PC-9 (cell line): Measurements from ENCODE around the gene SHISAL1. TPM values are rescaled to one million over a fixed set of nuclear protein-coding genes. Genes with fewer than 3 reads are reported as not detected.

ENCODE experiments used
- BruUV-seq: library from RNA; stranded (reverse); fragments of 400-500 nt; replicated peaks from 2 replicates; lab custom pipeline; 2021; lab: Mats Ljungman, UMichigan
- CTCF ChIA-PET: fragments of 300-600 bp; sonication (Branson Sonifier 250); formaldehyde crosslinking; loops from one replicate; lab custom pipeline; 2022; ENCODE audit warnings: antibody characterized with exemption; lab: Charles Lee
- POLR2A ChIA-PET: fragments of 300-600 bp; sonication (Branson Sonifier 250); formaldehyde crosslinking; loops from one replicate; lab custom pipeline; 2022; ENCODE audit warnings: antibody characterized with exemption; ENCODE audit not compliant: unreplicated experiment; lab: Charles Lee
- DNase-seq, 2 experiments: peaks; one replicate each; pipeline versions ENCODE4 v3.0.0 to v3.0.0-alpha.2; 2015 to 2022; ENCODE audit warnings: mixed read lengths in 1 of 2
- H2AFZ ChIP-seq: fragments of 200-600 bp; sonication (generic); 2 replicates; pipeline ENCODE4 v1.8.1; 2017; ENCODE audit warnings: antibody characterized with exemption
- H3F3A ChIP-seq: fragments of 200-600 bp; sonication (generic); 2 replicates; pipeline ENCODE4 v1.8.1; 2017; ENCODE audit warnings: antibody characterized with exemption, mild to moderate bottlenecking, low read depth; ENCODE audit not compliant: insufficient read depth
- H3K27ac ChIP-seq: fragments of 200-600 bp; sonication (generic); 2 replicates; pipeline ENCODE4 v1.6.1; 2016; ENCODE audit warnings: mixed run types
- H3K27me3 ChIP-seq: fragments of 200-600 bp; sonication (generic); 2 replicates; pipeline ENCODE4 v1.6.1; 2016; ENCODE audit warnings: low read depth, mixed run types; ENCODE audit not compliant: insufficient read depth
- H3K36me3 ChIP-seq: fragments of 200-600 bp; sonication (generic); 2 replicates; pipeline ENCODE4 v1.6.1; 2016; ENCODE audit warnings: low read depth, mixed run types
- H3K4me1 ChIP-seq: fragments of 200-600 bp; sonication (generic); replicated peaks from 2 replicates; pipeline ENCODE4 v1.6.1; 2016; ENCODE audit warnings: mixed run types; ENCODE audit not compliant: insufficient read depth
- H3K4me2 ChIP-seq: fragments of 200-600 bp; sonication (generic); 2 replicates; pipeline ENCODE4 v1.6.1; 2017; ENCODE audit warnings: mixed run types
- H3K4me3 ChIP-seq: fragments of 200-600 bp; sonication (generic); 2 replicates; pipeline ENCODE4 v1.6.1; 2016; ENCODE audit warnings: mixed run types
- H3K79me2 ChIP-seq: fragments of 200-600 bp; sonication (generic); 2 replicates; pipeline ENCODE4 v1.6.1; 2017; ENCODE audit warnings: low read depth, mixed run types
- H3K9me2 ChIP-seq: fragments of 200-600 bp; sonication (generic); 2 replicates; pipeline ENCODE4 v1.8.1; 2017; ENCODE audit warnings: mild to moderate bottlenecking; ENCODE audit not compliant: insufficient read depth
- H3K9me3 ChIP-seq: fragments of 200-600 bp; sonication (generic); 2 replicates; pipeline ENCODE4 v1.8.1; 2016; ENCODE audit warnings: low read depth; ENCODE audit not compliant: insufficient read depth
- H4K20me1 ChIP-seq: fragments of 200-600 bp; sonication (generic); 2 replicates; pipeline ENCODE4 v1.8.1; 2017; ENCODE audit not compliant: insufficient read depth
- EZH2 ChIP-seq: fragments of 200-600 bp; sonication (generic); IDR thresholded peaks from 2 replicates; pipeline ENCODE4 v1.8.0; 2017; ENCODE audit warnings: antibody characterized with exemption, low read depth
- intact Hi-C: fragments of 100-400 bp; cut with micrococcal nuclease; formaldehyde crosslinking; loops from one replicate; pipeline ENCODE4 v1.10.0; 2022; ENCODE audit not compliant: unreplicated experiment
- total RNA-seq: library from RNA; stranded (reverse); gene quantifications from 2 replicates; pipeline ENCODE4 v1.2.3, GENCODE V29; 2021
- TF ChIP-seq, protein P1 (sequence below): fragments of 200-600 bp; sonication (generic); conservative IDR thresholded peaks from 2 replicates; pipeline ENCODE4 v1.6.1; 2017; ENCODE audit warnings: mixed run types, antibody characterized with exemption, mild to moderate bottlenecking, moderate library complexity

Gene SHISAL1
- total RNA-seq, 1 experiment from 2014 or later, result 0.94 TPM

DNA sequence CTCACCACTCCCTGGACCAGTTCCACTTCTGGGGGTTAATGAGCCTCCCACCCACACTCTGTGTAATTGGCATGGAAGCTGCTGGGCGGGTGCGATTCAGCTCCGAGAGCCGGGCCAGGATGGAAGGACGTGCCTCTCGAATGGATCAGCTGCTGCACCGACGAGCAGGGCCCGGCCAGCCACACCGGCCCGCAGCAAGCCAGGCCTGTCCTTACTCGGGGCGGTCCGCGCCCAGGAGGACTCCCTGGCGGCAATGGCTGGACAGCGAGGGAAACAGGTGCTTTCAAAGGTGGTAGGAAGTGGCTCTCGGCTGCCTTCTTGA, 4.3 kb upstream of the SHISAL1 start:
- H3K27ac ChIP-seq, result no peak overlapping the region
- ChIA-PET CTCF (interaction anchor here (0.6 kb wide), 1 partner anchor 10 kb away, joined by 4 read pairs; no protein-coding TSS in a partner anchor), POLR2A (no interaction called here)
- no peaks in the 10 kb centered on the region for H3K9me2 ChIP-seq
- H3K79me2 ChIP-seq, result no peaks in the 10 kb centered on the region
- H3K4me1 ChIP-seq, result peaks cover 9% of the 10 kb centered on the region; the same call in 1 of the 2 replicates
- no peak overlapping the region for H3K4me2 ChIP-seq
- no peaks in the 10 kb centered on the region for H4K20me1 ChIP-seq
- H3K4me3 ChIP-seq, result no peak overlapping the region
- no peak for TF ChIP-seq EZH2
- TF ChIP-seq, protein P1, sequence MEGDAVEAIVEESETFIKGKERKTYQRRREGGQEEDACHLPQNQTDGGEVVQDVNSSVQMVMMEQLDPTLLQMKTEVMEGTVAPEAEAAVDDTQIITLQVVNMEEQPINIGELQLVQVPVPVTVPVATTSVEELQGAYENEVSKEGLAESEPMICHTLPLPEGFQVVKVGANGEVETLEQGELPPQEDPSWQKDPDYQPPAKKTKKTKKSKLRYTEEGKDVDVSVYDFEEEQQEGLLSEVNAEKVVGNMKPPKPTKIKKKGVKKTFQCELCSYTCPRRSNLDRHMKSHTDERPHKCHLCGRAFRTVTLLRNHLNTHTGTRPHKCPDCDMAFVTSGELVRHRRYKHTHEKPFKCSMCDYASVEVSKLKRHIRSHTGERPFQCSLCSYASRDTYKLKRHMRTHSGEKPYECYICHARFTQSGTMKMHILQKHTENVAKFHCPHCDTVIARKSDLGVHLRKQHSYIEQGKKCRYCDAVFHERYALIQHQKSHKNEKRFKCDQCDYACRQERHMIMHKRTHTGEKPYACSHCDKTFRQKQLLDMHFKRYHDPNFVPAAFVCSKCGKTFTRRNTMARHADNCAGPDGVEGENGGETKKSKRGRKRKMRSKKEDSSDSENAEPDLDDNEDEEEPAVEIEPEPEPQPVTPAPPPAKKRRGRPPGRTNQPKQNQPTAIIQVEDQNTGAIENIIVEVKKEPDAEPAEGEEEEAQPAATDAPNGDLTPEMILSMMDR, result no peak
- H2AFZ ChIP-seq, result no peak overlapping the region
- H3K36me3 ChIP-seq, result no peaks in the 10 kb centered on the region
- H3K27me3 ChIP-seq, result no peaks in the 10 kb centered on the region
- DNase-seq, result no peak
- H3K9me3 ChIP-seq, result no peaks in the 10 kb centered on the region
- no TSS peak for BruUV-seq
- intact Hi-C loops, result no loop called here
- no peaks in the 10 kb centered on the region for H3F3A ChIP-seq

DNA sequence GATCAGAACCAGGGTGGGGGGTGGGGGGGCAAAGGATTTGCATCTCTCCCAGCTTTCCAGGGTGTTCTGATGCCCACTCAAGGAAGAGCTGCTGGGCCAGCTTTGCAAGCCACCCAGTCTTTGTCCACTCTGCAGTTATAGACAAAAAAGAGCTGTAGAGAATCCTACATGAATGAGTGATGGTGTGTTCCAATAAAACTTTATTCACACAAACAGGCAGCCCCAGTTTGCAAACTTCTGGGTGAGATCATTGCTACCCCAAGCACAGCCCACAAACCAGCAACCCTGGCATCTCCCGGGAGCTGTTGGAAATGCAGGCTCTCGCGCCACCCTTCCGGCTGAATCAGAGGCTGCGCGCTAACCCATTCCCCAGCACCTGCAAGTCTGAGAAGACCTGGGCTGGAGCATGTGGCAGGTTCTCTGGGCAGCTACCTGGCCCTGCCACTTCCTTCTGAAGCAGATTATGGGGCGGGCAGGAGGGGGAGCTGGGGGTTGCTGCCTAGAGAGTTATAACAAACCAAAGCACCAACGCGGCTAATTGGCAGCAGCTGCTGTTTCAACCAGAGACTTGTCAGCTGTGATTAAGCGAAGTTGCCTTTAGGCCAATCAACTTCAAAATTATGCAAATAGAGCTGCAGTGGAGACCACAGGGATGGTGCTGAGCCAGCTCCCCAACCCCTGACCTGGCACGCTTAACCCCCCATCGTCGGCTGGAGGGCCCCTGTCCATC, 3.8 kb upstream of the SHISAL1 start:
- H3K4me1 ChIP-seq, result peaks cover 9% of the 10 kb centered on the region; the same call in 1 of the 2 replicates
- H2AFZ ChIP-seq, result no peak overlapping the region
- H3K9me3 ChIP-seq, result no peaks in the 10 kb centered on the region
- H3K4me3 ChIP-seq, result no peak overlapping the region
- no peak overlapping the region for H3K27ac ChIP-seq
- no peaks in the 10 kb centered on the region for H4K20me1 ChIP-seq
- TF ChIP-seq EZH2, result no peak
- TF ChIP-seq, protein P1, result no peak
- DNase-seq, result no peak
- CTCF ChIA-PET, result interaction anchor here (0.6 kb wide), 1 partner anchor 11 kb away, joined by 4 read pairs; no protein-coding TSS in a partner anchor
- H3K27me3 ChIP-seq, result no peaks in the 10 kb centered on the region
- H3K36me3 ChIP-seq, result no peaks in the 10 kb centered on the region
- no peaks in the 10 kb centered on the region for H3K9me2 ChIP-seq
- no peak overlapping the region for H3K4me2 ChIP-seq
- POLR2A ChIA-PET, result interaction anchor here (0.7 kb wide), 1 partner anchor 121 kb away, joined by 4 read pairs; no protein-coding TSS in a partner anchor
- BruUV-seq, result no TSS peak
- no peaks in the 10 kb centered on the region for H3F3A ChIP-seq
- intact Hi-C loops, result no loop called here
- no peaks in the 10 kb centered on the region for H3K79me2 ChIP-seq

DNA sequence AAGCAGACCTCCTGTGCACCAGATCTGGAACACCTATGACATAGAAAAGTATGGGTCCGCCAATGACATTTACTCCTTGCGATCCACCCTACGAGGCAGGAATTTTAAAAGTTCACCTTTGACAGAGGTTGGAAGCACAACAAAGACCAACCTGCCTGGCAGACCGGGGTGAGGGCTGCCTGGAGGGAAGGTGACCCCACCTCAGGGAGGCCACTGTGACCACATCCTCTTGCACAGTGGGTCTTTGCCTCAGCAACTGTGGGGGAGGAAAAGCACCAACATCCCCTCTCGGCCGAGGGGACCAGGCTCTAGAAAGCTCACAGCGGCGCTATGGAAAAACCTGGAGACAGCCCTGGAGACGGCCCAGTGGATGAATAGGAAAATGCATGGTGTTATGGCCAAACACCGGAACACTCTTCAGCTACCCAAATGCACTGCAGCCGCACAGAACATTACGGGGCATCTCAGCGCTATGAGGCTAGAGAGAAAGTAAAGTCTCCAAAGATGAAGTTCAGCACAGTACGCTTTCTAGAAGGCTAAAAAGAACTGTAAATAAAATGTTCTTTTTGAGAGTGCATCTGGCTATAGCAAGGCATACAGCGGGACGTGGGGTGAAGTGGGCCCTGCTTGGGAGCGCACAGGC, 1.8 kb upstream of the SHISAL1 start:
- no peak overlapping the region for H2AFZ ChIP-seq

More for the DNA sequence above, 1.8 kb upstream of the SHISAL1 start:
- ChIA-PET POLR2A (no interaction called here), CTCF (no interaction called here)
- Histone ChIP-seq H3K9me3 (no peaks in the 10 kb centered on the region), H3K4me3 (no peak overlapping the region), H3F3A (peaks cover 6% of the 10 kb centered on the region; the same call in 1 of the 2 replicates), H3K79me2 (no peaks in the 10 kb centered on the region), H3K4me1 (peaks cover 17% of the 10 kb centered on the region), H3K27ac (no peak overlapping the region), H3K27me3 (no peaks in the 10 kb centered on the region), H3K4me2 (no peak overlapping the region), H3K9me2 (no peaks in the 10 kb centered on the region), H4K20me1 (no peaks in the 10 kb centered on the region), H3K36me3 (no peaks in the 10 kb centered on the region)
- no peak for DNase-seq
- BruUV-seq, result no TSS peak
- intact Hi-C loops, result no loop called here
- no peak for TF ChIP-seq EZH2
- TF ChIP-seq, protein P1, result no peak
